Memory B cell (primary cell): ENCODE results near the gene RPTN.
A peak's percentile ranks its signal among the peaks of the same experiment; 100 is the strongest.

Experiments used
- ATAC-seq: fragments of 150-1000 bp; cut with Tn5 transposase; 2 replicates; pipeline ENCODE4 v1.10.0; 2021; ENCODE audit warnings: low read depth, mild to moderate bottlenecking, moderate library complexity
- DNase-seq, 2 donors: peaks; one replicate each; pipeline ENCODE4 v3.0.0; 2022; ENCODE audit warnings: low spot score in 2 of 2
- H3K27ac Mint-ChIP-seq: one replicate; pipeline ENCODE4 v1.8.0; 2022; ENCODE audit warnings: mild to moderate bottlenecking, moderate library complexity, mixed read lengths
- H3K27me3 Mint-ChIP-seq: one replicate; pipeline ENCODE4 v1.8.0; 2022; ENCODE audit warnings: mixed read lengths
- H3K36me3 Mint-ChIP-seq: one replicate; pipeline ENCODE4 v1.8.0; 2022; ENCODE audit warnings: mild to moderate bottlenecking, mixed read lengths
- H3K4me1 Mint-ChIP-seq: one replicate; pipeline ENCODE4 v1.8.0; 2022; ENCODE audit warnings: mixed read lengths
- H3K4me3 Mint-ChIP-seq: one replicate; pipeline ENCODE4 v1.8.0; 2022; ENCODE audit warnings: mild to moderate bottlenecking, moderate library complexity, mixed read lengths
- H3K9me3 Mint-ChIP-seq: one replicate; pipeline ENCODE4 v1.8.0; 2022; ENCODE audit warnings: mixed read lengths

The RPTN gene

GRCh38 chr1:152110860-152111514, 48.0 kb downstream of the RPTN start:
- peak; percentile 53 for ATAC-seq
- peaks cover 7% of the 10 kb centered on the region for H3K4me1 Mint-ChIP-seq
- peaks cover 2% of the 10 kb centered on the region for H3K36me3 Mint-ChIP-seq
- no peaks in the 10 kb centered on the region for H3K9me3 Mint-ChIP-seq
- peaks cover 8% of the 10 kb centered on the region for H3K27me3 Mint-ChIP-seq
- DNase-seq: peak; percentile 10 to 25
- H3K4me3 Mint-ChIP-seq: no peak overlapping the region
- no peak overlapping the region for H3K27ac Mint-ChIP-seq

DNA sequence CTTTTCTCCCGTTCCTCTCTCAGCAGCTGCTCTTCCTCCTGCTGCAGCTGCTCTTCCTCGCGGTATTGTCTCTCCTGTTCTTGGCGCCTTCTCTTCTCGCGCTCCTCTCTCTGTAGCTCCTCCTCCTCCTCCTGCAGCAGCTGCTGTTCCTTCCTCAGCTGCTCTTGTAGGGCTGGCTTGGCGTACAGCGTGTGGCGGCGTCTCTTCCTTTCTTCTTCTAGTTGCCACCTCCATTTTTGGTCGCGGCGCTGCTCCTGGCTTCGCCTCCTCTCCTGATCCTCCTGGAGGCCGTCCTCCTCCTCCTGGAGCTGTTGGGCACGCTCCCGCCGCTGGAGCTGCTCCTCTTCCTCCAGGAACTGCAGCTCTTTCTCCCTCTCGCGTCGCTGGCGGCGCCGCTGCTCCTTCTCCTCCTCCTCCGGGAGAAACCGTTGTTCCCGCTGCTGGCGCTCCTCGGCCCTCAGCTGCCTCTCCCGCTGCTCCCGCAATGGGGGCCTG, 48.6 kb downstream of the RPTN start:
- Mint-ChIP-seq H3K4me3 (no peak overlapping the region), H3K27me3 (peaks cover 8% of the 10 kb centered on the region), H3K4me1 (peaks cover 7% of the 10 kb centered on the region), H3K27ac (no peak overlapping the region), H3K9me3 (no peaks in the 10 kb centered on the region), H3K36me3 (peaks cover 2% of the 10 kb centered on the region)
- DNase-seq (no peak), ATAC-seq (peak; percentile 31)

GRCh38 chr1:152109998-152110294, 49.1 kb downstream of the RPTN start:
- Mint-ChIP-seq H3K27ac (no peak overlapping the region), H3K4me3 (no peak overlapping the region), H3K36me3 (peaks cover 2% of the 10 kb centered on the region), H3K4me1 (peaks cover 7% of the 10 kb centered on the region), H3K9me3 (no peaks in the 10 kb centered on the region), H3K27me3 (peaks cover 5% of the 10 kb centered on the region)
- ATAC-seq: no peak
- no peak for DNase-seq

DNA sequence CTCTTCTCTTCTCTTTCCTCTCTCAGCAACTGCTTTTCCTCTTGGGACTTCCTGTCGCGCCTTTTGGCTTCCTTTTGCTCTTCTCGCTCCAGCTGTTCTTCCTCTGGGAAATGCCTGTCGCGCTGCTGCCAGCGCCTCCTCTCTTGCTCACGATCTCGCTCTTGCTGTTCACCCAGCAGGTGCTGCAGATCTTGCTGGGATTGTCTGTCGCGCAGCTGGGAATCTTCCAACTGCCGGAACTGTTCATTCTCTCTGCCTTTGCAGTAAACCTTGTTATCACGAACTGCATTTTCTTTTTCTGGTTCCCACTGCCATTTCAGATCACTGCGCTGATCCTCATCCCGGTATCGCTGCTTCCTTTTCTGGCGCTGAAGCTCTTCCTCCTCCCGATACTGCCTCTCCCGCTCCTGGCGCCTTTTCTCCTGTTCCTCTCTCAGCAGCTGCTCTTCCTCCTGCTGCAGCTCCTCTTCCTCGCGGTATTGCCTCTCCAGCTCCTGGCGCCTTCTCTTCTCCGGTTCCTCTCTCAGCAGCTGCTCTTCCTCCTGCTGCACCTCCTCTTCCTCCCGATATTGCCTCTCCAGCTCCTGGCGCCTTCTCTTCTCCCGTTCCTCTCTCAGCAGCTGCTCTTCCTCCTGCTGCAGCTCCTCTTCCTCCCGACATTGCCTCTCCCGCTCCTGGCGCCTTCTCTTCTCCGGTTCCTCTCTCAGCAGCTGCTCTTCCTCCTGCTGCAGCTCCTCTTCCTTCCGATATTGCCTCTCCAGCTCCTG, 49.6 kb downstream of the RPTN start:
- Mint-ChIP-seq H3K27me3 (peaks cover 3% of the 10 kb centered on the region), H3K27ac (no peak overlapping the region)

DNA sequence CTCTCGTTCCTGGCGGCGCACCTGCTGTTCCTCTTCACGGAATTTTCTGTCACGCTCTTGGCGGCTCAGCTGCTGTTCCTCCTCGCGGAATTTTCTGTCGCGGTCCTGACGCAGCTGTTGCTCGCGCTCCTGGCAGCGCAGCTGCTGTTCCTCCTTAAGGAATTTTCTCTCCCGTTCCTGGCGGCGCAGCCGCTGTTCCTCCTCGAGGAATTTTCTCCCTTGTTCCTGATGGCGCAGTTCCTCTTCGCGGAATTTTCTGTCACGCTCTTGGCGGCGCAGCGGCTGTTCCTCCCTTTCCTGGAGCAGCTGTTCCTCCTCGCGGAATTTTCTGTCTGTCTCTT, 50.2 kb downstream of the RPTN start:
- Mint-ChIP-seq H3K4me1 (peaks cover 7% of the 10 kb centered on the region), H3K36me3 (peaks cover 2% of the 10 kb centered on the region), H3K27me3 (peaks cover 3% of the 10 kb centered on the region), H3K4me3 (no peak overlapping the region), H3K27ac (no peak overlapping the region), H3K9me3 (no peaks in the 10 kb centered on the region)
- DNase-seq (no peak), ATAC-seq (no peak)

More for the DNA sequence above, 49.6 kb downstream of the RPTN start:
- Mint-ChIP-seq H3K4me1 (peaks cover 7% of the 10 kb centered on the region), H3K36me3 (peaks cover 2% of the 10 kb centered on the region), H3K9me3 (no peaks in the 10 kb centered on the region), H3K4me3 (no peak overlapping the region)
- no peak for DNase-seq
- no peak for ATAC-seq

DNA sequence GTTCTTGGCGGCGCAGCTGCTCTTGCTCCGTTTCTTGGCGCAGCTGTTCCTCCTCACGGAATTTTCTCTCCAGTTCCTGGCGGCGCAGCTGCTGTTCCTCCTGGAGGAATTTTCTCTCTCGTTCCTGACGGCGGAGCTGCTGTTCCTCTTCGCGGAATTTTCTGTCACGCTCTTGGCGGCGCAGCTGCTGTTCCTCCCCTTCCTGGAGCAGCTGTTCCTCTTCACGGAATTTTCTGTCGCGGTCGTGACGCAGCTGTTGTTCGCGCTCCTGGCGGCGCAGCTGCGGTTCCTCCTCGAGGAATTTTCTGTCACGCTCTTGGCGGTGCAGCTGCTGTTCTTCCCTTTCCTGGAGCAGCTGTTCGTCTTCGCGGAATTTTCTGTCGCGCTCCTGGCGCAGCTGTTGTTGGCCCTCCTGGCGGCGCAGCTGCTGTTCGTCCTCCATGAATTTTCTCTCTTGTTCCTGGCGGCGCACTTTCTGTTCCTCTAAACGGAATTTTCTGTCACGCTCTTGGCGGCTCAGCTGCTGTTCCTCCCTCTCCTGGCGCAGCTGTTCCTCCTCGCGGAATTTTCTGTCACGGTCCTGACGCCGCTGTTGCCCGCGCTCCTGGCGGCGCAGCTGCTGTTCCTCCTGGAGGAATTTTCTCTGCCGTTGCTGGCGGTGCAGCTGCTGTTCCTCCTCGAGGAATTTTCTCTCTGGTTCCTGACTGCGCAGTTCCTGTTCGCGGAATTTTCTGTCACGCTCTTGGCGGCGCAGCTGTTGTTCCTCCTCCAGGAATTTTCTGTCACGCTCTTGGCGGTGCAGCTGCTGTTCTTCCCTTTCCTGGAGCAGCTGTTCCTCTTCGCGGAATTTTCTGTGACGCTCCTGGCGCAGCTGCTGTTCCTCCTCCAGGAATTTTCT, 50.8 kb downstream of the RPTN start:
- ATAC-seq (no peak), DNase-seq (no peak)
- Mint-ChIP-seq H3K4me1 (peaks cover 7% of the 10 kb centered on the region), H3K9me3 (no peaks in the 10 kb centered on the region), H3K27ac (no peak overlapping the region), H3K36me3 (peaks cover 2% of the 10 kb centered on the region), H3K27me3 (peaks cover 5% of the 10 kb centered on the region), H3K4me3 (no peak overlapping the region)

- Mint-ChIP-seq H3K4me1 (peaks cover 7% of the 10 kb centered on the region), H3K27ac (no peak overlapping the region), H3K9me3 (no peaks in the 10 kb centered on the region), H3K36me3 (peaks cover 2% of the 10 kb centered on the region), H3K27me3 (peaks cover 5% of the 10 kb centered on the region), H3K4me3 (no peak overlapping the region)
- ATAC-seq: no peak
- DNase-seq: no peak
Observed at GRCh38 chr1:152107031-152107983, 51.7 kb downstream of the RPTN start.

DNA sequence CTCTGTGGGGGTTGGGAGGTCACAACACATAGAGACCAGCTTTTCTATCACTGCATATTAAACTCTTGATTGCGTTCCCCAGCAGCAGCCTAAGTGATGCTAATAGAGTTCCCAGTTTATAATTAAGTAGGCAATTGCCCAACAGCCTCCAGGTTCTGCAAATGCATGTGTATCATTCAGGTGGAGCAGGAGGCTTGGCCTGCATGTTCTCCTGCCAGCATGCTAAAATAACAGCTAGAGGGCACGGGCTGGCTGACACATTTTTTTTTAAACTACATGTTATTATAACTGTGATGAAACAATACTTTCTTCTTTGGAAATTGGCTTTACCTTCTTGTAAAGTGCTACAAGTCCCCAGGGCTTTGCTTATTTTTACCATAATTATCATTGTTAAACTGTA, 54.2 kb downstream of the RPTN start:
- DNase-seq (no peak), ATAC-seq (no peak)
- Mint-ChIP-seq H3K4me3 (no peak overlapping the region), H3K27ac (no peak overlapping the region), H3K36me3 (peaks cover 2% of the 10 kb centered on the region), H3K4me1 (peaks cover 7% of the 10 kb centered on the region), H3K9me3 (no peaks in the 10 kb centered on the region), H3K27me3 (peaks cover 18% of the 10 kb centered on the region)
